NCI-H2196 treated with DMSO at 0.1 percent for 48 hours (cell line): ENCODE data around the gene SPARCL1.
"Not testable (repeated sequence)": the region's sequence is repeated elsewhere in the genome, so short reads cannot be mapped to it uniquely, and the experiment has no call there.

ENCODE experiments used
- DNase-seq: peaks from one replicate; lab custom pipeline; 2025; ENCODE audit not compliant: unreplicated experiment; lab: John Stamatoyannopoulos, UW

Gene SPARCL1

GRCh38 chr4:87505862-87506261, 23.3 kb downstream of the SPARCL1 start:
- DNase-seq: no peak

GRCh38 chr4:87502580-87503238, 26.5 kb downstream of the SPARCL1 start:
- DNase-seq: no peak

- no peak for DNase-seq
Measured at GRCh38 chr4:87500092-87500462, 29.1 kb downstream of the SPARCL1 start.

- DNase-seq: no peak
Measured at GRCh38 chr4:87499403-87500091, 29.6 kb downstream of the SPARCL1 start.

- no peak for DNase-seq
Measured at GRCh38 chr4:87498446-87498900, 30.7 kb downstream of the SPARCL1 start.

GRCh38 chr4:87497578-87497977, 31.6 kb downstream of the SPARCL1 start:
- DNase-seq: no peak

GRCh38 chr4:87497159-87497558, 32.0 kb downstream of the SPARCL1 start:
- DNase-seq: no peak

- DNase-seq: no peak
Measured at GRCh38 chr4:87493115-87493514, 36.1 kb downstream of the SPARCL1 start.

- not testable (repeated sequence) for DNase-seq
Measured at GRCh38 chr4:87491851-87492250, 37.3 kb downstream of the SPARCL1 start.

GRCh38 chr4:87491436-87491835, 37.7 kb downstream of the SPARCL1 start:
- no peak for DNase-seq

GRCh38 chr4:87490664-87491369, 38.4 kb downstream of the SPARCL1 start:
- no peak for DNase-seq

GRCh38 chr4:87489678-87490077, 39.5 kb downstream of the SPARCL1 start:
- DNase-seq: no peak

GRCh38 chr4:87488666-87489065, 40.5 kb downstream of the SPARCL1 start:
- DNase-seq: not testable (repeated sequence)

GRCh38 chr4:87483247-87483646, 45.9 kb downstream of the SPARCL1 start:
- not testable (repeated sequence) for DNase-seq

- no peak for DNase-seq
Measured at GRCh38 chr4:87481377-87481776, 47.8 kb downstream of the SPARCL1 start.

GRCh38 chr4:87478732-87479250, 50.4 kb downstream of the SPARCL1 start:
- no peak for DNase-seq

- no peak for DNase-seq
Measured at GRCh38 chr4:87476934-87477333, 52.2 kb downstream of the SPARCL1 start.

GRCh38 chr4:87469390-87469789, 59.8 kb downstream of the SPARCL1 start:
- DNase-seq: no peak

GRCh38 chr4:87465739-87466366, 63.3 kb downstream of the SPARCL1 start:
- no peak for DNase-seq

GRCh38 chr4:87462102-87462501, 67.1 kb downstream of the SPARCL1 start:
- DNase-seq: no peak

- no peak for DNase-seq
Measured at GRCh38 chr4:87461281-87461700, 67.9 kb downstream of the SPARCL1 start.
